Globus pallidus (tissue), 1 donor: ENCODE measurements around the gene CPNE7.

ENCODE experiments used
- DNase-seq: peaks from one replicate; pipeline ENCODE4 v3.0.0-alpha.2; 2015; ENCODE audit warnings: low spot score

CPNE7 gene

DNA sequence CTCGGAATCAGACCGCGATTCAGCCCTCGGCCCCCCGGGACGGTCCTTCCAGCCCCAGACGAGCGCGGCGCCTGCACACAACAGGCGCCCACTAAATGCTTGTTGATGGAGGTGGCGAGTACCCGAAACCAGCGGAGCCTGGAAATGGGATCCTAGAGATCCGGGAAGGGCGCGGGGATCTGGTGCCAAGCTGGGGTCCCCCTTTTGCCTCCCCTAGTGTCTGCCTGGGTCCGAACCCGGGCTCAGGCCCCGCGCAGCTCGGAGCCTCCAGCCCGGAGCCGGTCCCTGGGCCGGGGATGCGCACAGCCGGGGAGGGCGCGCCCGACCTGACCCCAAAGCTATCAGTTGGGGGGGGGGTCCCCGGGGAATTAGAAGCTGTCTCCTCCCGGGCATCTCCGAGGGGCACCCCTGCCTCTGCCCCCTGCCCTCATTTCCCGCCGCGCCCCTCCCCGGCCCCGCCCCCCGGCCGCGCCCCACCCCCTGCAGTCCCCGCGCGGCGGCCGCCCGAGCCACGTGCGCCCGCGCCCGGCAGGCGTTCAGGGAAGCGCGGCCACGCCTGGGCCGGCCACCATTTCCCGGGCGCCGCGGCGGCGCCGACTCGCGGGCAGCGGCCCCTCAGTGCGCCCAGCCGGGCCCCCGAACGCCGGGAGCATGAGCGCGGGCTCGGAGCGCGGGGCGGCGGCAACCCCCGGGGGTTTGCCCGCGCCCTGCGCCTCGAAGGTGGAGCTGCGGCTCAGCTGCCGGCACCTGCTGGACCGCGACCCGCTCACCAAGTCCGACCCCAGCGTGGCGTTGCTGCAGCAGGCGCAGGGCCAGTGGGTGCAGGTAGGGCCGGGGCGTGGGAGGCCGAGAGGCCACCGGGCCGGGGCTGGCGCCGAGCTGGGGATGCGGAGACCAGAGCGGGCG is at the start of gene CPNE7:
CPNE7 (plus strand) TSS at position 512 of the 906 bp plus-strand sequence; CDS start at position 652, 140 bp downstream.
- DNase-seq: no peak

GRCh38 chr16:89529097-89529496 is 46.5 kb upstream of the CPNE7 start:
- DNase-seq: no peak

DNA sequence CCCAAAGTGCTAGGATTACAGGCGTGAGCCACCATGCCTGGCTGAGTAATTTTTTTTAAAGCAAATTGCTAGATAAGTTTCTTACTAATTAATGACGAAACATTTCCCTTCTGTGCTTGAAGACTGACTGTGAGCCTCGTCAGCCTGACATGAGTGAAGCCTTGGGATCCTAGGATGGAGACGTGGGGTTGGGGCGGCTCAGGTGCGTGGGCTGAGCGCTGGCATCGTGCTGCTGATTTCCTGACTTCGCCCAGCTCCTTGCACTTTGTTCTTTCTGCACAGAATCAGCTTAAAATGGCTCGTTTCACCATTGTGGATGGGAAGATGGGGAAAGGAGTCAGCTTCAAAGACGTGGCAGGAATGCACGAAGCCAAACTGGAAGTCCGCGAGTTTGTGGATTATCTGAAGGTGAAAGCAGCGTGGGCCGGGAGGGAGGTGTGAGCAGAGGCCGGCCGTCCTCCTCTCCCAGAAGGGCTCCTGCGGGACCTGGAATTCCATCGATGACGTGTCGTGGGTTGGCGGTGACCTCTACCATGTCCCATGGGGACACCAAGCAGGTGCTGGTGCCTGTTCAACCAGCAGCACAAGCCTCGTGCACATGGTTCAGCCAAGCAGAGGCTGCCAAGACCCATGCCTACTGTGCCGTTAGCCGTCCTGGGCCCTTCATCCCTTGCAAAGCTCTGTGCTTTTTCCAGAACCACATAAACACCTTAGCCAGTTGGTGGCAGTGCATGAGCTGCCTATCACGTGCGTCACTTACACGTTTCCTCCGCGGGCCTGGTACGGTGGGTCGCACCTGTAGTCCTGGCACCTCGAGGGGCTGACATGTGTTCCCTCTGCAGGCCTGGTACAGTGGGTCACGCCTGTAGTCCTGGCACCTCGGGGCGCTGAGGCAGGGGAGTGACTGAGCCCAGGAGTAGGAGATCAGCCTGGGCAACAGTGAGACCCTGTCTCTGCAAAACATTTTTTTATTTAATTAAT is 44.9 kb upstream of the CPNE7 start:
- no peak for DNase-seq

DNA sequence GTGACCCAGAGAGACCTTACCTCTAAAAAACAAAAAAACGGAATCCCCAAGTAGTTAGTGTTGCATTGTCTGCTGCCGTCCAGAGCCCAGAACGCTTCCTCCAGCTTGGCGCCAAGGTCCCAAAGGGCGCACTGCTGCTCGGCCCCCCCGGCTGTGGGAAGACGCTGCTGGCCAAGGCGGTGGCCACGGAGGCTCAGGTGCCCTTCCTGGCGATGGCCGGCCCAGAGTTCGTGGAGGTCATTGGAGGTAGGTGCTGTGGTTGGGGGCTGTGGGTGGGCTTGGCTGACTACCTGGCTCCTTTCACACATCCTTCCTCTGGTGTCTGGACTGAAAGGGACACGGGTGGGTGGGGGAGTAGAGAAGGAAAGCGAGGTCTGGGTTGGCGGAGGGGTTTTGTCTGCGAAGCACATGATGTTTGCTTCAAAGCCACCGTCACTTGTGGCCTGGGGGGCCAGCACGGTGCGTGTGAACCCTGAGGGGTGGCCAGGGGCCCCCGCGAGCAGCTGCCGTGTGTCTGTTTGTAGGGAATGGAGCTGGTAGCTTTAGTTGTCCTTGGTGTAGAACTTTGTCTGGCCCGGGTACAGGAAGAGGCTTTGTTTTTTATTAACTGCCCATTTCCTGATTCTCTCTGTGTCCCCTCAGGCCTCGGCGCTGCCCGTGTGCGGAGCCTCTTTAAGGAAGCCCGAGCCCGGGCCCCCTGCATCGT is 43.6 kb upstream of the CPNE7 start:
- DNase-seq: no peak

- peak; percentile 51 for DNase-seq
Measured at GRCh38 chr16:89534252-89534756, 41.3 kb upstream of the CPNE7 start.

DNA sequence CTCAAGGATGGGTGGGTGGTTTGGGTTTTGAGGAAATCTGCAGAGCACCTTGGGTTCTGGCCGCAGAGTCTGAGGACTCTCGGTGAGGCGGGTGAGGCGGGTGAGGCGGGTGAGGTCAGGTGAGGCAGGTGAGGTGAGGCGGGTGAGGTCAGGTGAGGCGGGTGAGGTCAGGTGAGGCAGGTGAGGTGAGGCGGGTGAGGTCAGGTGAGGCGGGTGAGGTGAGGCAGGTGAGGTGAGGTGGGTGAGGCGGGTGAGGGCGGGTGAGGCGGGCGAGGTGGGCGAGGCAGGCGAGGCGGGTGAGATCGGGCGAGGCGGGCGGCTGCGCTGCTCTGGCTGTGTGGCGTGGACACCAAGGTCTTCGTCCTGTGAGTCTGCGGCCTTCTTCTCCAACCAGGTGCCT is 39.2 kb upstream of the CPNE7 start:
- DNase-seq: no peak

GRCh38 chr16:89536886-89537548 is 38.5 kb upstream of the CPNE7 start:
- peak; percentile 90 for DNase-seq

GRCh38 chr16:89537549-89537925 is 38.0 kb upstream of the CPNE7 start:
- DNase-seq: peak; percentile 31

DNA sequence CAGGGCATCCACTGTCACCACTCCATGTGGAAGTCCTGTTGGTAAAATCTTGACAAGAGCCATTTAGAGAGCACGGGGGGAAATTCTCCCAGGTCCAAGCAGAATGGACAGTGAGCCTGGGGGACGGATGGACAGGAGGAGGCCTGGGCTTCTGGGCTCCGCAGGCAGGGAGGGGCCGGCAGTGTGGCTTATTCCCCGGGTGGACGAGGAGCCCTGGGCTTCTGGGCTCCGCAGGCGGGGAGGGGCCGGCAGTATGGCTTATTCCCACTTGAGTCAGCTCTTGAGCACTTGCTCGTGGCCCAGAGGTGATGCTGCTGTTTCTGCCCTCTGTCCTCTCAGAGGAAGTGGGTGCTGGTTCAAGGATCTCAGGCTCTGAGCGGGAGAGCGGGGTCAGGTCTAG is 37.3 kb upstream of the CPNE7 start:
- no peak for DNase-seq

- DNase-seq: no peak
Measured at GRCh38 chr16:89540557-89540956, 35.0 kb upstream of the CPNE7 start.

- no peak for DNase-seq
Measured at GRCh38 chr16:89541792-89542191, 33.8 kb upstream of the CPNE7 start.

- no peak for DNase-seq
Measured at GRCh38 chr16:89544113-89544512, 31.4 kb upstream of the CPNE7 start.

GRCh38 chr16:89544713-89545043 is 30.9 kb upstream of the CPNE7 start:
- DNase-seq: no peak

DNA sequence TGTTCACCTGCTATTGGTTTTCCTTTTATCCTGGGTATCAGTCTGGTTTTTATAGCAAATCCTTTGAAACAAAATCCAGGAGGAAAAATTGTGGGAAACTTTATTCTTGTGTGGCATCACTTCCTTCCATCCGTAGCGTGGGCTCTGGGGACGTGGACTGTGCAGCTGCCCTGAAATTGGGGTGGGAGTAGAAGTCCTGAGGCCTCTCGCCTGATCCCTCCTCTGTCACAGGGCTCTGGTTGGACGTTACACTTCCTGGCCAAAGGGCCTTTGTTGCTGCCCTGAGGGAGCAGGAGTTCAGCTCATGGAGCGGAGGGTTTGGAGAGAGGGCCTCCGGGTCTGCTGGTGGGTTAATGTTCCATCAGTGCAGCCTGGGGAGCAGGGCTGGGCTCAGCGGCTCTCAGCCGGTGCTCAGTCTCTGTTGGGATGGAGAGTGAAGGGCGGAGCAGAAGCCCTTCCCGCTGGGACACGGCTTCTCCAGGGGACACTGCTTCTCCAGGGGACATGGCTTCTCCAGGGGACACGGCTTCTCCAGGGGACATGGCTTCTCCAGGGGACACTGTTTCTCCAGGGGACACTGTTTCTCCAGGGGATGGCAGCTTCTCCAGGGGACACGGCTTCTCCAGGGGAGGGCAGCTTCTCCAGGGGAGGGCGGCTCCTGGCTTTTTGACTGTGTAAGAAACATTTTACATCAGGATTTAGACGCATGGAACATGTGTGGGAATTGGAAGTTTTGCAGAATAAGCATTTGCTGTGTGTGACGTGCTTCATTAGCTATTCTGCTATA is 30.3 kb upstream of the CPNE7 start:
- DNase-seq: no peak

DNA sequence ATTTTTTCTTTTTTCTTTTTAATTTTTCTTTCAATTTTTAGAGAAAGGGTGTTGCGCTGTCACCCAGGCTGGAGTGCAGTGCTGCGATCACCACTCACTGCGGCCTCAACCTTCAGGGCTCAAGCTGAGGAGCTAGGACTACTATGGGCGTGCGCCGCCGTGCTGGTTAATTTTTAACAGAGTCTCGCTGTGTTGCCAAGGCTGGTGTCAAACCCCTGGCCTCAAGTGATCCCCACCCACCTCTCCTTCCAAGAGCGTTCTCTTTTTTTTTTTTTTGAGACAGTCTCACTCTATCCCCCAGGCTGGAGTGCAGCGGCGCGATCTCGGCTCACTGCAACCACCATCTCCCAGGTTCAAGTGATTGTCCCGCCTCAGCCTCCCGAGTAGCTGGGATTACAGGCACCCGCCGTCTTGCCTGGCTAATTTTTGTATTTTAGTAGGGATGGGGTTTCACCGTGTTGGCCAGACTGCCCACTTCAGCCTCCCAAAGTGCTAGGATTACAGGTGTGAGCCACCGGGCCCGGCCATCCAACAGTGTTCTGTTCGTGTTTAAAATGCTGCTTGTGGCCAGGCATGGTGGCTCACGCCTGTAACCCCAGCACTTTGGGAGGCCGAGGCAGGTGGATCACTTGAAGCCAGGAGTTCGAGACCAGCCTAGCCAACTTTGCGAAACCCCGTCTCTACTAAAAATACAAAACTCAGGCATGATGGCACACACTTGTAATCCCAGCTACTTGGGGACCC is 29.6 kb upstream of the CPNE7 start:
- DNase-seq: no peak

GRCh38 chr16:89546781-89547180 is 28.8 kb upstream of the CPNE7 start:
- DNase-seq: no peak

GRCh38 chr16:89547291-89547690 is 28.3 kb upstream of the CPNE7 start:
- DNase-seq: no peak

DNA sequence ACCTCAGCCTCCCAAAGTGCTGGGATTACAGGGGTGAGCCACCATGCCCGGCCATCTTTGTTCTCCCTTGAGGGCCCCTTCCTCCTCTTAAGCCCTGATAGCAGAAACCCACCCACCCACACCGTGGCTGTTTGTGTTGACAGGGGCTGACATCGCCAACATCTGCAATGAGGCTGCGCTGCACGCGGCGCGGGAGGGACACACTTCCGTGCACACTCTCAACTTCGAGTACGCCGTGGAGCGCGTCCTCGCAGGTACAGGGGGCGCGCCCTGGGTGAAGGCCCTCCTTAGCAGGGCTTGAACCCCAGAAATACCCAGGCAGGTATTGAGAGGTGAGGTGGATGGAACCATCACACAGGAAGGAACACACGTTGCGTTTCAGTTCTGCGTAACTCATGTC is 27.7 kb upstream of the CPNE7 start:
- DNase-seq: no peak

- no peak for DNase-seq
Measured at GRCh38 chr16:89548344-89549006, 27.1 kb upstream of the CPNE7 start.
